Dendritic cell treated with granulocyte-macrophage colony-stimulating factor and Interleukin-4, amounts not matched to agents 40 ng/mL and 50 ng/mL, for 4 days (primary cell): ENCODE measurements around the gene ADAMTS13.

Experiments used
- H3K27ac Mint-ChIP-seq: one replicate; pipeline ENCODE4 v1.8.0; 2022; ENCODE audit warnings: mild to moderate bottlenecking, mixed read lengths
- H3K27me3 Mint-ChIP-seq: one replicate; pipeline ENCODE4 v1.8.0; 2022; ENCODE audit warnings: mild to moderate bottlenecking, mixed read lengths
- H3K36me3 Mint-ChIP-seq: one replicate; pipeline ENCODE4 v1.8.0; 2022; ENCODE audit warnings: low read depth, mixed read lengths
- H3K4me1 Mint-ChIP-seq: one replicate; pipeline ENCODE4 v1.8.0; 2022; ENCODE audit warnings: low read depth, mixed read lengths
- H3K4me3 Mint-ChIP-seq: one replicate; pipeline ENCODE4 v1.8.0; 2022; ENCODE audit warnings: mild to moderate bottlenecking, moderate library complexity, mixed read lengths
- H3K9me3 Mint-ChIP-seq: one replicate; pipeline ENCODE4 v1.8.0; 2022; ENCODE audit warnings: mixed read lengths
- intact Hi-C: fragments of 100-400 bp; cut with micrococcal nuclease; formaldehyde crosslinking; loops from one replicate; pipeline ENCODE4 v1.15.0; 2022

ADAMTS13 gene

GRCh38 chr9:133458643-133459312 lies 36.6 kb downstream of the ADAMTS13 start:
- intact Hi-C loops = loop anchor here (2.0 to 5.0 kb wide), 2 partner anchors 20 to 36 kb away; partner anchors contain the start of genes ADAMTS13 and SLC2A6
- Mint-ChIP-seq H3K27ac (peak overlapping the region; percentile 91), H3K9me3 (no peaks in the 10 kb centered on the region)

GRCh38 chr9:133459476-133460404 lies 37.6 kb downstream of the ADAMTS13 start, which contains the start of gene CACFD1:
Gene CACFD1, plus strand, starts transcription at chr9:133459978. Its CDS starts 89 bp downstream, at chr9:133460067.
- peaks cover 49% of the 10 kb centered on the region for H3K4me1 Mint-ChIP-seq
- H3K4me3 Mint-ChIP-seq = peak within 1 kb of the TSS; percentile 98
- H3K36me3 Mint-ChIP-seq = peaks cover 6% of the 10 kb centered on the region
- H3K9me3 Mint-ChIP-seq = no peaks in the 10 kb centered on the region
- intact Hi-C loops = loop anchor here (2.0 to 5.0 kb wide), 2 partner anchors 19 to 37 kb away; partner anchors contain the start of genes ADAMTS13 and SLC2A6
- peak within 1 kb of the TSS; percentile 91 for H3K27ac Mint-ChIP-seq
- peaks cover 38% of the 10 kb centered on the region for H3K27me3 Mint-ChIP-seq

More at GRCh38 chr9:133458643-133459312, 36.6 kb downstream of the ADAMTS13 start:
- peak overlapping the region; percentile 98 for H3K4me3 Mint-ChIP-seq
- peaks cover 42% of the 10 kb centered on the region for H3K4me1 Mint-ChIP-seq
- H3K27me3 Mint-ChIP-seq = peaks cover 33% of the 10 kb centered on the region
- peaks cover 6% of the 10 kb centered on the region for H3K36me3 Mint-ChIP-seq

- peak overlapping the region; percentile 91 for H3K27ac Mint-ChIP-seq
- intact Hi-C loops = no loop called here
- peaks cover 40% of the 10 kb centered on the region for H3K27me3 Mint-ChIP-seq
- no peaks in the 10 kb centered on the region for H3K9me3 Mint-ChIP-seq
- peak overlapping the region; percentile 58 for H3K4me3 Mint-ChIP-seq
- H3K4me1 Mint-ChIP-seq = peaks cover 58% of the 10 kb centered on the region
- peaks cover 6% of the 10 kb centered on the region for H3K36me3 Mint-ChIP-seq
Measured at GRCh38 chr9:133460405-133461175, 38.4 kb downstream of the ADAMTS13 start.

- no peak overlapping the region for H3K27ac Mint-ChIP-seq
- H3K4me1 Mint-ChIP-seq = peaks cover 59% of the 10 kb centered on the region
- H3K9me3 Mint-ChIP-seq = no peaks in the 10 kb centered on the region
- no peak overlapping the region for H3K4me3 Mint-ChIP-seq
- peaks cover 37% of the 10 kb centered on the region for H3K27me3 Mint-ChIP-seq
- intact Hi-C loops = no loop called here
- peaks cover 6% of the 10 kb centered on the region for H3K36me3 Mint-ChIP-seq
Measured at GRCh38 chr9:133461975-133462374, 39.8 kb downstream of the ADAMTS13 start.

- no peaks in the 10 kb centered on the region for H3K9me3 Mint-ChIP-seq
- no peak overlapping the region for H3K4me3 Mint-ChIP-seq
- H3K4me1 Mint-ChIP-seq = peaks cover 59% of the 10 kb centered on the region
- intact Hi-C loops = no loop called here
- peaks cover 6% of the 10 kb centered on the region for H3K36me3 Mint-ChIP-seq
- H3K27me3 Mint-ChIP-seq = peaks cover 37% of the 10 kb centered on the region
- no peak overlapping the region for H3K27ac Mint-ChIP-seq
Measured at GRCh38 chr9:133463234-133463863, 41.2 kb downstream of the ADAMTS13 start.

- H3K9me3 Mint-ChIP-seq = no peaks in the 10 kb centered on the region
- H3K4me3 Mint-ChIP-seq = no peak overlapping the region
- H3K27ac Mint-ChIP-seq = no peak overlapping the region
- intact Hi-C loops = no loop called here
- H3K4me1 Mint-ChIP-seq = peaks cover 52% of the 10 kb centered on the region
- peaks cover 6% of the 10 kb centered on the region for H3K36me3 Mint-ChIP-seq
- H3K27me3 Mint-ChIP-seq = peaks cover 37% of the 10 kb centered on the region
Measured at GRCh38 chr9:133463864-133464615, 41.9 kb downstream of the ADAMTS13 start.

GRCh38 chr9:133464638-133465037 lies 42.5 kb downstream of the ADAMTS13 start:
- Mint-ChIP-seq H3K36me3 (peaks cover 6% of the 10 kb centered on the region), H3K4me3 (no peak overlapping the region), H3K27me3 (peaks cover 37% of the 10 kb centered on the region), H3K9me3 (no peaks in the 10 kb centered on the region), H3K27ac (no peak overlapping the region), H3K4me1 (peaks cover 52% of the 10 kb centered on the region)
- intact Hi-C loops = no loop called here

GRCh38 chr9:133465984-133466383 lies 43.8 kb downstream of the ADAMTS13 start:
- Mint-ChIP-seq H3K9me3 (no peaks in the 10 kb centered on the region), H3K36me3 (peaks cover 3% of the 10 kb centered on the region), H3K4me3 (no peak overlapping the region), H3K4me1 (peaks cover 54% of the 10 kb centered on the region), H3K27ac (no peak overlapping the region), H3K27me3 (peaks cover 29% of the 10 kb centered on the region)
- intact Hi-C loops = no loop called here

- H3K27me3 Mint-ChIP-seq = peaks cover 18% of the 10 kb centered on the region
Measured at GRCh38 chr9:133467101-133467500, 44.9 kb downstream of the ADAMTS13 start.

GRCh38 chr9:133468374-133468773 lies 46.2 kb downstream of the ADAMTS13 start:
- intact Hi-C loops = no loop called here
- peaks cover 61% of the 10 kb centered on the region for H3K4me1 Mint-ChIP-seq

More at GRCh38 chr9:133467101-133467500, 44.9 kb downstream of the ADAMTS13 start:
- peaks cover 56% of the 10 kb centered on the region for H3K4me1 Mint-ChIP-seq
- no peak overlapping the region for H3K4me3 Mint-ChIP-seq
- intact Hi-C loops = no loop called here
- no peaks in the 10 kb centered on the region for H3K9me3 Mint-ChIP-seq
- peaks cover 14% of the 10 kb centered on the region for H3K36me3 Mint-ChIP-seq
- no peak overlapping the region for H3K27ac Mint-ChIP-seq

GRCh38 chr9:133468777-133469421 lies 46.7 kb downstream of the ADAMTS13 start:
- Mint-ChIP-seq H3K4me1 (peaks cover 62% of the 10 kb centered on the region), H3K4me3 (no peak overlapping the region), H3K9me3 (no peaks in the 10 kb centered on the region), H3K27ac (no peak overlapping the region), H3K27me3 (peaks cover 6% of the 10 kb centered on the region), H3K36me3 (peaks cover 32% of the 10 kb centered on the region)
- intact Hi-C loops = no loop called here

More at GRCh38 chr9:133468374-133468773, 46.2 kb downstream of the ADAMTS13 start:
- Mint-ChIP-seq H3K36me3 (peaks cover 27% of the 10 kb centered on the region), H3K27ac (no peak overlapping the region), H3K4me3 (no peak overlapping the region), H3K27me3 (peaks cover 8% of the 10 kb centered on the region), H3K9me3 (no peaks in the 10 kb centered on the region)

- Mint-ChIP-seq H3K27ac (peak overlapping the region; percentile 71), H3K36me3 (peaks cover 48% of the 10 kb centered on the region), H3K4me3 (no peak overlapping the region), H3K27me3 (no peaks in the 10 kb centered on the region), H3K9me3 (no peaks in the 10 kb centered on the region), H3K4me1 (peaks cover 63% of the 10 kb centered on the region)
- intact Hi-C loops = no loop called here
Measured at GRCh38 chr9:133470427-133470924, 48.3 kb downstream of the ADAMTS13 start.
